ENCODE results near the gene GMIP.
"Not testable (repeated sequence)": the region's sequence is repeated elsewhere in the genome, so short reads cannot be mapped to it uniquely, and the experiment has no call there.

GRCh38 chr19:19598728-19599451, 44.6 kb downstream of the GMIP start:
- not testable (repeated sequence) for TF ChIP-seq POLR2A, POLR2AphosphoS5 (IDR thresholded peaks at IDR 0.05)
- TF ChIP-seq, protein P1, sequence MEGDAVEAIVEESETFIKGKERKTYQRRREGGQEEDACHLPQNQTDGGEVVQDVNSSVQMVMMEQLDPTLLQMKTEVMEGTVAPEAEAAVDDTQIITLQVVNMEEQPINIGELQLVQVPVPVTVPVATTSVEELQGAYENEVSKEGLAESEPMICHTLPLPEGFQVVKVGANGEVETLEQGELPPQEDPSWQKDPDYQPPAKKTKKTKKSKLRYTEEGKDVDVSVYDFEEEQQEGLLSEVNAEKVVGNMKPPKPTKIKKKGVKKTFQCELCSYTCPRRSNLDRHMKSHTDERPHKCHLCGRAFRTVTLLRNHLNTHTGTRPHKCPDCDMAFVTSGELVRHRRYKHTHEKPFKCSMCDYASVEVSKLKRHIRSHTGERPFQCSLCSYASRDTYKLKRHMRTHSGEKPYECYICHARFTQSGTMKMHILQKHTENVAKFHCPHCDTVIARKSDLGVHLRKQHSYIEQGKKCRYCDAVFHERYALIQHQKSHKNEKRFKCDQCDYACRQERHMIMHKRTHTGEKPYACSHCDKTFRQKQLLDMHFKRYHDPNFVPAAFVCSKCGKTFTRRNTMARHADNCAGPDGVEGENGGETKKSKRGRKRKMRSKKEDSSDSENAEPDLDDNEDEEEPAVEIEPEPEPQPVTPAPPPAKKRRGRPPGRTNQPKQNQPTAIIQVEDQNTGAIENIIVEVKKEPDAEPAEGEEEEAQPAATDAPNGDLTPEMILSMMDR (IDR thresholded peaks at IDR 0.05) = not testable (repeated sequence)
